K562 treated with DMSO at 1 percent for 12 hours (cell line): ENCODE data around the gene ZSCAN30. TPM values are rescaled to one million over a fixed set of nuclear protein-coding genes. Genes with fewer than 3 reads are reported as not detected.

ENCODE experiments used
- total RNA-seq: library from RNA; unstranded; fragments of 300-600 nt; gene quantifications from 2 replicates; pipeline ENCODE4 v1.2.3, GENCODE V29; 2022; ENCODE audit not compliant: insufficient read depth

ZSCAN30 gene
- total RNA-seq, result 2.6 and 13.3 TPM in 2 replicates

GRCh38 chr18:35290094-35290735 lies at the start of gene ZSCAN30:
ZSCAN30 (minus strand) TSS chr18:35290229; CDS start chr18:35264352, 25,877 bp downstream.

GRCh38 chr18:35240664-35241447 lies 49.2 kb downstream of the ZSCAN30 start, which contains the start of gene ZNF397:
ZNF397 (plus strand) TSS chr18:35241034; CDS start chr18:35242471, 1,437 bp downstream.

Other genes starting within 250 kb of the ZSCAN30 start
- gene MAPRE2, start 248.8 kb downstream of the ZSCAN30 start, total RNA-seq, result 15.9 and 45.7 TPM in 2 replicates
- 3.8 and 13.5 TPM in 2 replicates for gene ZNF397, start 49.2 kb downstream of the ZSCAN30 start, total RNA-seq
- gene ZNF24, start 54.2 kb upstream of the ZSCAN30 start, total RNA-seq, result 13.1 and 45.2 TPM in 2 replicates
- gene ZNF396, start 87.1 kb upstream of the ZSCAN30 start, total RNA-seq, result 0.97 and 2.3 TPM in 2 replicates
- 41.1 and 48.9 TPM in 2 replicates for gene INO80C, start 207.7 kb upstream of the ZSCAN30 start, total RNA-seq